DOHH2 (cell line): ENCODE data around the gene TRPC4AP.

Source experiments
- H3F3A ChIP-seq: fragments of 200-600 bp; sonication (generic), shearing (Covaris generic); 2 replicates; pipeline ENCODE4 v1.6.0; 2016; ENCODE audit warnings: antibody characterized with exemption, mild to moderate bottlenecking; ENCODE audit not compliant: control insufficient read depth, insufficient read depth
- H3K27ac ChIP-seq: fragments of 200-600 bp; sonication (generic); 2 replicates; pipeline ENCODE4 v1.5.1; 2014; ENCODE audit warnings: low read depth, mild to moderate bottlenecking, low read length, moderate library complexity
- H3K27me3 ChIP-seq: fragments of 200-600 bp; sonication (generic); 2 replicates; pipeline ENCODE4 v1.6.1; 2014; ENCODE audit warnings: mild to moderate bottlenecking, low read length, mixed read lengths; ENCODE audit not compliant: control insufficient read depth
- H3K36me3 ChIP-seq: fragments of 200-600 bp; sonication (generic); 2 replicates; pipeline ENCODE4 v1.6.1; 2014; ENCODE audit warnings: mild to moderate bottlenecking, low read length, moderate library complexity, mixed read lengths; ENCODE audit not compliant: control insufficient read depth
- H3K4me1 ChIP-seq: fragments of 200-600 bp; sonication (generic); 2 replicates; pipeline ENCODE4 v1.6.1; 2014; ENCODE audit warnings: mild to moderate bottlenecking, low read length, mixed read lengths; ENCODE audit not compliant: control insufficient read depth
- H3K4me2 ChIP-seq: fragments of 200-600 bp; sonication (generic); 2 replicates; pipeline ENCODE4 v1.6.0; 2014; ENCODE audit warnings: mild to moderate bottlenecking, low read length, moderate library complexity
- H3K4me3 ChIP-seq: fragments of 200-600 bp; sonication (generic); 2 replicates; pipeline ENCODE4 v1.5.1; 2014; ENCODE audit warnings: mild to moderate bottlenecking, low read length, mixed read lengths
- H3K79me2 ChIP-seq: fragments of 200-600 bp; sonication (generic); 2 replicates; pipeline ENCODE4 v1.6.1; 2014; ENCODE audit warnings: mild to moderate bottlenecking, low read length, mixed read lengths; ENCODE audit not compliant: control insufficient read depth
- H3K9me2 ChIP-seq: fragments of 200-600 bp; sonication (generic); replicated peaks from 2 replicates; pipeline ENCODE4 v1.6.1; 2014; ENCODE audit warnings: mild to moderate bottlenecking, low read length, mixed read lengths; ENCODE audit not compliant: control insufficient read depth
- H3K9me3 ChIP-seq: fragments of 200-600 bp; sonication (generic); 2 replicates; pipeline ENCODE4 v1.6.1; 2014; ENCODE audit warnings: antibody characterized with exemption, low read length, mixed read lengths; ENCODE audit not compliant: control insufficient read depth, insufficient read depth
- H4K20me1 ChIP-seq: fragments of 200-600 bp; sonication (generic); 2 replicates; pipeline ENCODE4 v1.6.0; 2014; ENCODE audit warnings: low read depth, mild to moderate bottlenecking, antibody characterized with exemption, low read length, moderate library complexity; ENCODE audit not compliant: control insufficient read depth, insufficient read depth
- EZH2phosphoT487 ChIP-seq: fragments of 200-600 bp; sonication (generic); IDR thresholded peaks from 2 replicates; pipeline ENCODE4 v1.6.1; 2017; ENCODE audit warnings: borderline replicate concordance, mild to moderate bottlenecking, antibody characterized with exemption, low read length, moderate library complexity, mixed read lengths
- TF ChIP-seq, protein P1 (sequence below): fragments of 200-600 bp; sonication (generic); IDR thresholded peaks from one replicate; pipeline ENCODE4 v1.5.1; 2014; ENCODE audit warnings: antibody characterized with exemption, mild to moderate bottlenecking, low read depth, low read length; ENCODE audit not compliant: poor library complexity, severe bottlenecking

TRPC4AP gene

GRCh38 chr20:35002426-35003210 lies 90.0 kb downstream of the TRPC4AP start:
- no peaks in the 10 kb centered on the region for H3K9me2 ChIP-seq
- TF ChIP-seq EZH2phosphoT487 = no peak
- TF ChIP-seq, protein P1, sequence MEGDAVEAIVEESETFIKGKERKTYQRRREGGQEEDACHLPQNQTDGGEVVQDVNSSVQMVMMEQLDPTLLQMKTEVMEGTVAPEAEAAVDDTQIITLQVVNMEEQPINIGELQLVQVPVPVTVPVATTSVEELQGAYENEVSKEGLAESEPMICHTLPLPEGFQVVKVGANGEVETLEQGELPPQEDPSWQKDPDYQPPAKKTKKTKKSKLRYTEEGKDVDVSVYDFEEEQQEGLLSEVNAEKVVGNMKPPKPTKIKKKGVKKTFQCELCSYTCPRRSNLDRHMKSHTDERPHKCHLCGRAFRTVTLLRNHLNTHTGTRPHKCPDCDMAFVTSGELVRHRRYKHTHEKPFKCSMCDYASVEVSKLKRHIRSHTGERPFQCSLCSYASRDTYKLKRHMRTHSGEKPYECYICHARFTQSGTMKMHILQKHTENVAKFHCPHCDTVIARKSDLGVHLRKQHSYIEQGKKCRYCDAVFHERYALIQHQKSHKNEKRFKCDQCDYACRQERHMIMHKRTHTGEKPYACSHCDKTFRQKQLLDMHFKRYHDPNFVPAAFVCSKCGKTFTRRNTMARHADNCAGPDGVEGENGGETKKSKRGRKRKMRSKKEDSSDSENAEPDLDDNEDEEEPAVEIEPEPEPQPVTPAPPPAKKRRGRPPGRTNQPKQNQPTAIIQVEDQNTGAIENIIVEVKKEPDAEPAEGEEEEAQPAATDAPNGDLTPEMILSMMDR = no peak
- peaks cover 69% of the 10 kb centered on the region for H3K36me3 ChIP-seq
- H3K4me2 ChIP-seq = no peak overlapping the region
- H3F3A ChIP-seq = no peaks in the 10 kb centered on the region
- H3K9me3 ChIP-seq = no peaks in the 10 kb centered on the region
- H3K27me3 ChIP-seq = no peaks in the 10 kb centered on the region
- H3K4me1 ChIP-seq = no peaks in the 10 kb centered on the region
- no peaks in the 10 kb centered on the region for H3K79me2 ChIP-seq
- H4K20me1 ChIP-seq = no peaks in the 10 kb centered on the region
- no peak overlapping the region for H3K27ac ChIP-seq
- H3K4me3 ChIP-seq = no peak overlapping the region

GRCh38 chr20:35001596-35002362 lies 90.8 kb downstream of the TRPC4AP start:
- Histone ChIP-seq H3K4me2 (no peak overlapping the region), H3K36me3 (peaks cover 61% of the 10 kb centered on the region), H3K9me3 (no peaks in the 10 kb centered on the region), H3K9me2 (no peaks in the 10 kb centered on the region), H3K4me1 (no peaks in the 10 kb centered on the region), H3K79me2 (no peaks in the 10 kb centered on the region), H3K4me3 (no peak overlapping the region), H3F3A (no peaks in the 10 kb centered on the region), H4K20me1 (no peaks in the 10 kb centered on the region), H3K27me3 (no peaks in the 10 kb centered on the region), H3K27ac (no peak overlapping the region)
- TF ChIP-seq, protein P1 = peak; percentile 44
- TF ChIP-seq EZH2phosphoT487 = no peak

DNA sequence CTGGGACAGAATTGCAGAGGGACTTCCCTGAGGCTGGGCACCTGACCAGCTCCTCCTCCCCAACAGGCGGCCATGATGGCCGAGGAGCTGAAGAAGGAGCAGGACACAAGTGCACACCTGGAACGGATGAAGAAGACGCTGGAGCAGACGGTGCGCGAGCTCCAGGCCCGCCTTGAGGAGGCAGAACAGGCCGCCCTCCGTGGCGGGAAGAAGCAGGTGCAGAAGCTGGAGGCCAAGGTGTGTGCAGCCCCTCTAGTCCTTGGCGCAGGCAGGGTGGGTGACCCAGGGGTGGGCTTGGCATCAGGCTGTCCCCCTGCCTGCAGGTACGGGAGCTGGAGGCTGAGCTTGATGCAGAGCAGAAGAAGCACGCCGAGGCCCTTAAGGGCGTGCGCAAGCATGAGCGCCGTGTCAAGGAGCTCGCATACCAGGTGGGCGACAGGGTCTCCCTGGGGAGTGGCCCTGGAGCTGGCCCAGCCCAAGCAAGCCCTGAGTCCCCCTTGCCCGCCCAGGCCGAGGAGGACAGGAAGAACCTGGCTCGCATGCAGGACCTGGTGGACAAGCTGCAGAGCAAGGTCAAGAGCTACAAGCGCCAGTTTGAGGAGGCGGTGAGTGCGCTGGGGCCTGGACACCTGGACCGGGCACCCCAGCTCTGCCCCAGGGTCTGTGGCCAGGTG lies 91.5 kb downstream of the TRPC4AP start:
- no peak for TF ChIP-seq EZH2phosphoT487
- TF ChIP-seq, protein P1 = no peak
- H3F3A ChIP-seq = no peaks in the 10 kb centered on the region
- no peak overlapping the region for H3K27ac ChIP-seq
- peaks cover 57% of the 10 kb centered on the region for H3K36me3 ChIP-seq
- H3K4me3 ChIP-seq = no peak overlapping the region
- no peaks in the 10 kb centered on the region for H3K4me1 ChIP-seq
- no peak overlapping the region for H3K4me2 ChIP-seq
- H3K9me3 ChIP-seq = no peaks in the 10 kb centered on the region
- no peaks in the 10 kb centered on the region for H3K79me2 ChIP-seq
- H3K27me3 ChIP-seq = no peaks in the 10 kb centered on the region
- H4K20me1 ChIP-seq = no peaks in the 10 kb centered on the region
- no peaks in the 10 kb centered on the region for H3K9me2 ChIP-seq
